GM19035 (cell line): Measurements from ENCODE around the gene ATOH8.

Experiments
- ATAC-seq: cut with Tn5 transposase; IDR thresholded peaks from one replicate; pipeline ENCODE4 v1.9.1; 2021; ENCODE audit not compliant: unreplicated experiment

ATOH8 gene

DNA sequence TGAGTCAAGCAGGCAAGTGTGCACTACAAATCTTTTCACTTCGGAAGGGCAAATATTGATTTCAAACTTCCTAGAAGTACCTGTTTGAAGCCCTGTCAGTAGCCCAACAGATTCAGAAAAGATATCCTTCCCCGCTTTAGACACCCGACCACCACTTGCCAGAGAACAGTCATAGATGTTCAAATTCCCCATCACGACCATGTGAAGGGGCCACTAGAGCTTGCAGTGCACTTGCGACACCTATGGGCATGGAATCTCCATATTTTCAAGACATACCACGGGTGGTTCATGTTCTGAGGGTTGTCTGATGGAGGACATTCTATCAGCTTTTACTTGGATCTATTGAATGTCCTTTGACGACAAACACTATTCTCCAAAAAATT lies 35.8 kb upstream of the ATOH8 start:
- ATAC-seq: no peak

DNA sequence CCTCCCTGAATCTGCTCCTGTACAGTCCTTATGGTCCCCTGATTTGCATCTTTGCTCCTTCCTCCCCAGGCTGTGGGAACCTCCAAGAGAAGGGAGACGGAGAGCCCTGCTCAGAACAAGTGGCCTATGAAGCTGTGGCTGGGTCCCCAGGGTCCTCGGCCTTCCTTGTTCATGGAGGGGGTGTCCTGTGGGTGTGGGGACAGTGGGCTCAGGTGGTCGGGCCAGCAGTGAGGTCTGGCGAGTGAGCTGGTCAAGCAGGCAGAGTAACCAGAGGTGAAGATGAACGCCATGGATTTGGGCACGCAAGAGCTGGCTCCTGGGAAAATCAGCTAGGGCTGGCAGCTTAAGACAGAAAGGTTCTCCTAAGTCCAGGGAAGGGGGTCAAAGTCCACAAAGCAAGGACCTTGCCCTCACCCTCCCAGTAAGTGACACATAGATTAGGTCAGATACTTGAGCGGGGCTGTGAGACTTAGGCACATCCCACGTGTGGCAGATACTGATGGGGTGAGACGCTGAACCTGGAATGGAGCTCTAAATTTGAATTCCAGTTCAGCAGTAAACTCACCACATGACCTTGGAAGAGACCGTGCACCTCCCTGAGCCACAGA lies 34.8 kb upstream of the ATOH8 start:
- no peak for ATAC-seq

DNA sequence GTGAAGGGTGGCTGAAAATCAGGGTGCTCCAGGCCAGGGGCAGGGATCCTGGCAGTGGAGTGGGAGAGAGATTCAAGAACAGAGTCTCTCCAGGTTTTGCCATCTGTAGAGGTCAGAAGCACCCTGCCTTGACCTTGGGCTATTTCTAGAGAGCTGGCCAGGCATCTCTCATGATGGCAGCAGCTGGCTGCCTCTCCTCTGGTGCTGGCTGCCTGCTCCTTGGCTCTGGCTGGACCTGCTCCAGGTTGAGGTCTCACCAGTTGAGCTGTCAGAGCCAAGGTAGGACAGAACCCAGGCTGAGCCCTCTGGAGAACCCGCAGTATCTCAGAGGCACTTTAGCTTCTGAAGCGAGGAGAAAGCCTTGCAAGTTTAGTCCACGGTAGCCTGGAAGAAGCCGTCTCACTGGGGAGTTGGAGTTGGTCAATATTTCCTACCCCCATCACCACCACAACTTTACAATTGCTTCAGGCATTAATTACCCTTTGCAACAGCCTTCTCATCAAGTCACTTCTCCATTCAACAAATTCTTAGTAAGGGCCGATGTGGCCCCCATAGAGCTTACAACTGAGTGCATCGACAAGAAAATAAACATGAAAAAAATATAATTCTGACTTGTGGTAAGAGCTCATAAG lies 34.1 kb upstream of the ATOH8 start:
- no peak for ATAC-seq

DNA sequence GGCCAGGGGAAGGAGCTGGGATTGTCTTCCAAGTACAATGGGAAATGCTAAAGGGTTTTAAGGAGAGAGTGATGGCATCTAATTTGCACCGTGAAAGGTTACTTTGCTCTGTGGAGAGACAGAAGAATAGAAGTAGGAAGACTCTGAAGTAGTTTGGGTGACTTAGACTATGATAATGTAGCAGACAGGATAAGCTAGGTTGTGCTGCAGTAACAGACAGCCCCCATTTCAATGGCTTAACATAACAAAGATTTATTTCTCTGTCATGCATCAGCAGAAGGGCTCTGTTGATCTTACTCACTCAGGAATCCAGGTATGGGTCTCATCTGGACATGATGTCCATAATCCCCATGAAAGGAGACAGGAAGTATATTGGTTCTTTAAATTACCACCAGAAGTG lies 33.3 kb upstream of the ATOH8 start:
- no peak for ATAC-seq

DNA sequence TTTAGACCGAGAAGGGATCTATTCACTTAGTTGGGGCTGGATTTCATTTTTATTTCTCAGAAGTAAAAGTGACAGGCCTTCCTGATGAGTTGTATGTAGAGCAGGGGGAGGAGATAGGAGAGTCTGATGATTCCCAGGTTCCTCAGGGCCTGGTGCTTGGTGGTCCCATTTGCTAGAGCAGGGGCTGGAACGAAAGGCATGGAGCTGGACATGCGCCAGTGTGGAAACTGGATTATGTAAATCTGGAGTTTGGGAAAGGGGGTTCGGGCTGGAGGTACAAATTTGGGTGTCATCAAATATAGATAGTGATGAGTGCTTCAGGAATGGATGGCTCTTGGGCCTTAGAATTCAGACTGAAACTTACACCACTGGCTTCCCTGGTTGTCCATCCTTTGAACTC lies 32.1 kb upstream of the ATOH8 start:
- no peak for ATAC-seq

DNA sequence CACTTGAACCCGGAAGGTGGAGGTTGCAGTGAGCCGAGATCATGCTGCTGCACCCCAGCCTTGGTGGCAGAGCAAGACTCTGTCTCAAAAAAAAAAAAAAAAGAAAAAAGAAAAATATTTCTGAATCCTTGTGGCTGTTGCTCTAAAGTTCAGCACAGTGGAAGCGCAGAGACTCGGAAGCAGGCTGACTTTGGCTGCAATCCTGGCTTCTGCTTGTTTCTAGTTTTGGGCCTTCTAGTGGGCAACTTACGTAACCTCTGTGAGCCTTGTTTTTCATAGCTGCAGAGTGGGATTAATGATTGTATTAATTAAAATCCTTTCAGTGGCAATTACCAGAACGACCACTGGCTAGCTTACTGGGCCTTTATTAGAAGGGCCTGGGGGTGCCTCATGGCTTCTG lies 31.3 kb upstream of the ATOH8 start:
- no peak for ATAC-seq

DNA sequence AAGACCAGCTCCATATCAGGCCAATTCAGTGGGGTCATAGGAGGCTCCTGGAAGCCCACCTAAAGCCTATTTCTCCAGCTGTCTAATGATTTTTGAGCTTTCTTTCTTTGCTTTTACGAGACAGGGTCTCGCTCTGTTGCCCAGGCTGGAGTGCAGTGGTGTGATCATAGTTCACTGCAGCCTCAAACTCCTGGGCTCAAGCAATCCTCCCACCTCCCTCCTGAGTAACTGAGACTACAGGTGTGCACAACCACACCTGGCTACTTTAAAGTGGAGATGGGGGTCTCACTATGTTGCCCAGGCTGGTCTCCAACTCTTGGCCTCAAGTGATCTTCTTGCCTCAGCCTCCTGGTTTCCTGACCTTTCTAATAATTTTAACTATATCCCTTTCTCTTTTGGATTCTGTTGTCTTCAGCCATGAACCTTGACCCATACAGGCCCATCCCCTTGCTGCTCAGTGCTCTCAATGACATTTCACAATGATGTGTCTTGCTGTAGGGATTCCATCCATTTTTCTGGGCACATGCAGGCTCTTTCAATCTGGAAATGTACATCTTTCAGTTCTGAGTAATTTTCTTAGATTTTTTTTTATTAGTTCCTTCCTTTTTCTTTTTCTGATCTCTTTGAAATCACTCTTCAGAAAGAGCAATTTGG lies 30.0 kb upstream of the ATOH8 start:
- no peak for ATAC-seq

DNA sequence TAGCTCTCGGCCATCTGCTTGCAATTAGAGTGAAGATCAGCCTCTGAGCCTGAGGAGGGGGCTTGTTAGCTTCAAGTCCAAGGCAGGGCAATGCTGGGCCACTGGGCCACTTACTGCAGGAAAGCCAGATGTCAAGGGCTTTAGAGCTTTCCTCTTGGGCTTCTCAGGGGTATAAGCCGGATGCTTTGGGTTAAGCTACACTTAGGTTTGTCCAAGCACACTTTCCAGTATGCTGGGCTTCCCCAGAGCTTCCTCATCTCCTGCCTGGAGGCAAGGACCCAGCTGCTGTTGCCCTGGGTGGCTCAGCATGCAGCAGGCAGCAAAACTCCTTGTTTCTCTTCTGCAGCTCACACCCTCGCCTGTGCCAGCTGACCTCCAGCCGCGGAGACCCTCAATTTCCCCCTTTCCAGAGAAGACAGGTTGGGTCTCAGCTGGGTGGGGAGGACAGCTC lies 29.0 kb upstream of the ATOH8 start:
- ATAC-seq: no peak

DNA sequence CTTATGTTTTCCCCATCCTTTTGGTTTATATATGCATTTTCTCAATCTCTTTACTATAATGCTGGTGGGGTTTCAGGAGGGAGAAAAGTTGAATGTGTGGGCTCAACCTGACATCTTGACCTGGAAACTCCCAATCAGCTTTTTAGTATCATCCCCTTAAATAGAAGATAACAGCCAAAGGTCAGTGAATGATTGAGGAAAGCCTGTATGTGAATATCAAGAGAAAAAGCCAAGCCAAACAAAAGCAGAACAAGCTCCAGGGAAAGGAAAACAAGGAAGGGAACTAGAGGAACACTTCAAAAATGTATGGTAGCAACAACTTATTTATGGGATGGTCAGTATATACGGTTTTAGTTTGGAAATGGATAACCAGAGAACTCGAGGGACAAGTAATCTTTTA lies 28.3 kb upstream of the ATOH8 start:
- ATAC-seq: no peak

DNA sequence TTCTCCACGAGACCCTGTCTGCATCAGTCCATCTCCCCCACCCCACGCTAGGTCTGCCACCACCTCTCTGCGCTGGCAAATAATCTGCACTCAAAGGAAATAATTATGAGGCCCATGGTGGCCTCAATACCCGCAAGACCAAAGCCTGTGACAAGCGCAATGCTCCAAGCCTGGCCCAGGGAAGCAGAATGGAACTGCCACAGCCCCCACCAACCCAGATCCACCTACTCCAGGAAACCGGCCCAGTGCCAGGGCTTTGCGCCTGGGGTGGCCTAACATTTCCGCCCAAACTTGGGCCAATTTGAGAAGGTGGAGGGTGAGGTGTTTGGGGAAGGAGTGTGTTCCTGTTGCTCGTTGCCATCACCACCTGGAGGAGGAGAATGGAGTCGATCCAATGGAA lies 26.0 kb upstream of the ATOH8 start:
- no peak for ATAC-seq

DNA sequence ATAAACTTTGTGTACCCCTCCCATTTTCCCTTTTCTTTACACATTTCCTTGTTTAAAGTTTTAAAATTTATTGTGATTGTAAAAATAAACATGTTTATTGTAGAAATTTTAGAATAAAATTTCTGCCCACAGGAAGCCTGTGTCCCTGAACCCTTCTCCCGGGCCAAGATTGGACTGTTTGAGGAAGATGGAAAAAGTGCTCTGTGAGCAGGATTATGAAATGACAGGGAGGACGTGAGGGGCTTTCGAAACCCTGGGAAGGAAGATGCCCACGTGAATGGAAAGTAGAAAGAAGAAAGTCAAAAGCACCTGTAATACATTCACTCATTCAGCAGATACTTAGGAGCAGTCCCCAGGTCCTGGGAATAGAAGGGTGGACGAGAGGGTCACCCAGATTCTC lies 25.4 kb upstream of the ATOH8 start:
- ATAC-seq: no peak

DNA sequence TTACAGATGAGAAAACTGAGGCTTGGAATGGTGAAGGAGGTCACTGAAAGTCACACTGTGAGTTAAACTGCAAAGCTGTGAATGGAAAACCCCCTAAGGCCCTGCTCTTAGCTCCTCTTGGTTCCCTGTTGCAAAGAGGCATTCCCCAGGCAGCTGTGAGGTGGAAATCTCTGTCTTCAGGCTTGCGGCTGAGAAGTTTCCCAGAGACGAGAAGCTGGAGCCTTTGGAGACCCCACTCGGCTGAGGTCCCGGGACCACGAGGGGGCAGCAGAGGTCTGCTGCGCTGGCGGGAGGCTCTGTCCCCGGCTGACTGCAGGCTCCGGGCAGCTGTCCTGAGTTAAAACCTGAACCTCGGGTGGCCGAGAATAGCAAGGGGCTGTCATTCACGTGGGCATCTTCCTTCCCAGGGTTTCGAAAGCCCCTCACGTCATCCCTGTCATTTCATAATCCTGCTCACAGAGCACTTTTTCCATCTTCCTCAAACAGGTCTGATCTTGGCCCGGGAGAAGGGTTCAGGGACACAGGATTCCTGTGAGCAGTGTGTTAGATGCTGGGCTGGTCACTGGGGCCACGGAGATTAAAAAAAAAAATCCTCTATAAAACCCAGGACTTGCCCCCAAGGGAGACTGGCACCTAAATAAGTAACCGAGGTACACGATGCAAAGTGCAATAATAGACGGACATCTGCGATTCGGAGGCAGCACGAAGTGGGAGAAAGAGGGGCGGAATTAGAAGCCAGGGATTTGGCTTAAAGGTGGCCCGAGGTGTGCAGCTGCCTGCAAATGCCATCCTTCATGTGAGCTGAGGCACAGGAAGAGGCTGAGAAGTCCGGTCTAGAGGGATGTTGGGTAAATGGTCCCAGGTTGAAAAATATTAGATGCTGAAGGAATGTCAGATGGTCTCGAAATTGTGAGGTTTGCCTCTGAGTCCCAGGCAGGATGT lies 24.6 kb upstream of the ATOH8 start:
- no peak for ATAC-seq

DNA sequence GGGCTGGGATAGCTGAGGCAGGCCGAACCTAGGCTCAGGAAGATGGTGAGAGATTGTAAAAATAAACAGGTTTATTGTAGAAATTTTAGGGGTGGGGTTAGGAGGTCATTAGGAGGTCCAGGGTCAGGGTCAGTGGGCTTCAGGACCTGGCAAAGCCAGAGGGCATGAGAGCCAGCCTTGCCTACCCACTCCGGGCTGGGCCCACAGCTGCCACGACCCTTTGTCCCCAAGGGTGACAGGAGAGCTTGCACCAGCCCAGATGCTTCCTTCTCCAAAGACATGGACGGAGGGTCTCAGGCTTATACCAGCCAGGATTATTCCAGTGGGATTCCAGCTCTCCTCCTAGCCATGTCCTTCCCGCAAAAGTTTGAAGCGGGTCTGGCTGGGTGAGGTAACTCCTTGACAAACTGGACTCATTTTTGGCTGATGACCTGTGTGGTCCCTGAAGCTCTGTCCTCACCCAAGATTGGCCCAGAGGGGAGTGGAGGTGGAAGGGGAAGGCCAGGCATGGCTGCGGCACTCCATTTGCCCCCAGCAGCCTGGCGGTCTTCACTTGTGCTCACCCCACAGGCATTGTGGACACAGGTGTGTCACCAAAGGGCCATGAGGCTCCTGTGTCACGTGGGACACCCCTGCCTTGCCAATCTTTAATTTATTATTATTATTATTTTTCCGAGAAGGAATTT lies 23.8 kb upstream of the ATOH8 start:
- no peak for ATAC-seq

DNA sequence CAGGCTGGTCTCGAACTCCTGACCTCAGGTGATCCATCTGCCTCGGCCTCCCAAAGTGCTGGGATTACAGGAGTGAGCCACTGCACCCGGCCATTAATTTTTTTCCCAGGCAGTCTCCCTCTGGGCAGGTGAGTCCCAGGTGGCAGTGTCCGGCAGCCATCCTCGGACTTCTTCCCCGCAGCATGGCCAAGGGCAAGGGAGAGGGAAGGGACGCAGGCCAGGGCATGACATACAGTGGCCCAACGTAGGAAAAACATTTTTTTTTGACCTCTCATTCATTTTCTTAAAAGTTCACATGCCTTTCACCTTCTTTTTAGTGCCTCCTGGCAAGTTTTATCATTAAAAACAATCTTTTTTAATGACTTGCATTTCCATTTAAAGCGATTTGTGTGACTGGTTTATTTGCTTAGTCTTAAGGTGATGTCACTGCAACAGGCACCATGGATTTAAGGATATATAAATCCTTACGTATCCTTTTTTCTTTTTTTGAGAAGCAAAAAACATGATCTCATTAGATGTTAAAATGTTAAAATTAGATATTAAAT lies 23.0 kb upstream of the ATOH8 start:
- no peak for ATAC-seq

DNA sequence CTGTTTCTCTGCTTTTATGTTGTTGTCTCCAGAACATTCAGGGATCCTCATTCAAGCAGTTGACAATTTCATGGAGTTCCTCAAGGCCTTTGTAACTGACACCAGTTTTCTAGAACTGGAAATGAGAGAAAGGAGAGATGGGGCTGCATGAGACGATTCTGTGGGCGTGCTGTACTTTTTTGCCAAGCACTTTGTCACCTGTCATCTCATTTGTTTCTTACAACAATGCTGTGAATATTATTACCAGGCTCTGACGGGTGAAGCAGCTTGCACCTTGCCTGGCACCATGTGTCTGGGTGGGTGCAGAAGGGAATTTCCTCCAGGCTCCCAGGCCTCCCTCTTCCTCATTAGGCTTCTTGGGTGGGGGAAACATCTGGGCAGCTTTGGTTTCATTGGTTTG lies 22.2 kb upstream of the ATOH8 start:
- ATAC-seq: no peak

DNA sequence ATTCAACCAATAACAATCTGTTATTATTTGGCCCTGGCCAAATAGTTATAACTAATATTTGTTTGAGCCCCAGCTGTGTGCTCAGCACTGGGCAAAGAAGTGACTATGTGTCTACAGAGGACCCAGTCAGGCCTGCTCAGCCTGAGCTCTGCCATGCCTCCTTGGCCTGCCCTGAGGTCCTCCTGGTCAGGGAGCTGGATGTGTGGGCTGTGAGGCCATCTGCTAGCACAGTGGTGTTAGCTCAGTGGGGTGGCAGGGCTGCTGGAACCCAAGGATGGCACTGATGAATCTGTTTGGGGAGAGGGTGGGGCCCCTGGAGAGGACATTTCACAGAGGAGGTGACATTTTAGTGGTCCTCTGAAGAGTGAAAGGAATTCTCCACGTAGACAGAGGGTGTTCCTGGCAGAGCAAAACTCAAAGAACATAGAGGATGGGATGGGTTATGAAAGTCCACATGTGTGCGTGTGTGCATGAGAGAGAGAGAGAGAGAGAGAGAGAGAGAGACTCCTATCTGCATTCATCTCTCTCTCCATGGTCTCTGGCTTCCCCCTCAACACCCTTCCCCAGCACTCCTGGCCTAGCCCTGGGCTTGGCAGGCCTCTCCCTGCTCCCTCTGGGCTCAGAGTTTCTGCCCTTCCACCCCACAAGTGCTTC lies 21.2 kb upstream of the ATOH8 start:
- no peak for ATAC-seq

DNA sequence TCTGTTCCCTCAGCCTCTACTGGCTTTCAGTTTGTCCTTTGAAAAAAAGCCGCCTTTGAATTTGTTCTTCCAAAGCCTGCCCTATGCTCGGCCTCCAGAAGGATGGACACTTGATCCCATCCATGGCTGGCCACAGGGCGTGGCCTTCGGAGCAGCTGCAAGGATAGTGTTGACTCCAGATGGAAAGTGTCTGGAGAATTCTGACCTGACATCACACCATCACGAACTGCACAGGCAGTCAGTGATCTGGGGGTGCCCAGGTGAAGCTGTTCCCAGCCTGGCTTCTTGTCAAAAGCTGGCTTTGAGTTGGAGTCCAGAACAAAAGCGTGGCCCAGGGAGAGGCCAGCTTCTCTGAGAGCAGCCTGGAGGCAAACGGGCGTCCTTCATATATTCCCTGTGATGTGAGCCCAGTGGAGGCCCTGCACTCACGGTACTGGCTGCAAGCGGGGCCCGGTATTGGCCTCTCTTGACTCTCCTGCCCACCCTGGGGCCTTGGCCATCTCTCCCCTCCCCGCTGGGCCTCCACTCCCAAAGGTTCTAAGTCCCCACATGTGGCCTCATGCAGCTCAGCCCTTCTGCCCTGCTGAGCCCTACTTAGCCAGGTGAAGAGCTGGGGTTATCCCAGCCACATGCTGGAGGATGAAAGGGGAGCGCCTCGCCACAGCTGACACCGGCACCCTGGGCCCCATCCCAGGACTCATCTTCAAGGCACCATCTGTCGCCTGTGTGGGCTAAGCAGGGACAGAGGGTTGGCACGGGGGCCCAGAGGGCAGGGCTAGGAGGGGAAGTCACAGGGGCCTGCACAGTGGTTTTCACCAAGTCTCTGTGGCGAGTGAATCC lies 20.4 kb upstream of the ATOH8 start:
- ATAC-seq: no peak

DNA sequence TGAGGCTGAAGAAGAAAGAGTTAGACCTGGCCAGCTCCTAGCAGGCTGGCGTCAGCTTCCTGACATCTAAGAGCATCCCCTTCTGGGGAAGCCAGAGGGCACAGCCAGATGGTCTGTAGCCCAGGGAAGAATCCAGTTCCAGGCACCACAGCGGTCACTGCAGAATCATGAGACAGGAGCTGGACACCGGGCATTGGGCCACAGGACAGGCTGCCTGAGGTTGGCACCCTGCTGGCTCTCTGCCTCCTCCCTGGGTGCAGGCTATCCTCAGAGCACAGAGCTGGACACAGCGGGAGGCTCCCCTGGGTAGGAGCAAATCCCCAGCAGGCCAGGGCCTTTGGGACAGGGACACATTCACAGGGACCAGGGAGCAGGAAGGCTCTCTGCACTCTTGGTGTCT lies 19.8 kb upstream of the ATOH8 start:
- no peak for ATAC-seq

DNA sequence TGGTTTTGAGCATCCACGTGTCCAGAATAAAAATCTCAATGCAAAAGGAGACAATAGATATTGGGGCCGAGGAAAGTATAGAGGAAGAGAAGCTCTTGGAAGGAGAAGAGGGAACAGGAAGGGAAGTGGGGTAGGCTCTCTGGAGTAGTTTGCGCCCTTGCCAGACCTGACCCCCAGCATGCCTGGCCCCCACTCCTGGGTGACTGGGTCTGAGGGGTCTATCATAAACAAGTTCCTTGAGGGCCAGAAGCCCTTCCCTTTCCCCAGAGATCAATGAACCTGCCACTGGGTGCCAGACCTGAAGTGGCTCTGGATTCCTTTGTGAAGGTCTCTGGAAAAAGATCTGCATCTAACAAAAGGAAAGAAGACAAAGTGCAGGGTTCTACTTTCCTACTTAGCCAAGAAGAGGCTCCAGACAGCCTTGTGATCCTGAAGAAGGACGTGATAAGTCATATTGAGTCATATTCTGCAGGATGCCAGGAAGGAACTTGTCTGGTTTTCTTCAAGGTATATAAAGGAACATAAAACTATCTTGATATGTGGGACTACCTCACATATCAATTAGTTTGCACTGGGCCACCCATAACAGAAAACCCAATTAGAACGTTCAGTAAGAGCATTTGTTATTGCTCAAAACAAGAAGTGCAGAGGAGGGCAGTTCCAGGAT lies 18.7 kb upstream of the ATOH8 start:
- ATAC-seq: no peak
